C1 segment of cervical spinal cord (tissue), 14 donors: ENCODE data around the gene SERAC1.

Experiments used
- DNase-seq, 14 donors: peaks; one replicate each; lab custom pipeline; 2025; lab: John Stamatoyannopoulos, UW

Gene SERAC1

DNA sequence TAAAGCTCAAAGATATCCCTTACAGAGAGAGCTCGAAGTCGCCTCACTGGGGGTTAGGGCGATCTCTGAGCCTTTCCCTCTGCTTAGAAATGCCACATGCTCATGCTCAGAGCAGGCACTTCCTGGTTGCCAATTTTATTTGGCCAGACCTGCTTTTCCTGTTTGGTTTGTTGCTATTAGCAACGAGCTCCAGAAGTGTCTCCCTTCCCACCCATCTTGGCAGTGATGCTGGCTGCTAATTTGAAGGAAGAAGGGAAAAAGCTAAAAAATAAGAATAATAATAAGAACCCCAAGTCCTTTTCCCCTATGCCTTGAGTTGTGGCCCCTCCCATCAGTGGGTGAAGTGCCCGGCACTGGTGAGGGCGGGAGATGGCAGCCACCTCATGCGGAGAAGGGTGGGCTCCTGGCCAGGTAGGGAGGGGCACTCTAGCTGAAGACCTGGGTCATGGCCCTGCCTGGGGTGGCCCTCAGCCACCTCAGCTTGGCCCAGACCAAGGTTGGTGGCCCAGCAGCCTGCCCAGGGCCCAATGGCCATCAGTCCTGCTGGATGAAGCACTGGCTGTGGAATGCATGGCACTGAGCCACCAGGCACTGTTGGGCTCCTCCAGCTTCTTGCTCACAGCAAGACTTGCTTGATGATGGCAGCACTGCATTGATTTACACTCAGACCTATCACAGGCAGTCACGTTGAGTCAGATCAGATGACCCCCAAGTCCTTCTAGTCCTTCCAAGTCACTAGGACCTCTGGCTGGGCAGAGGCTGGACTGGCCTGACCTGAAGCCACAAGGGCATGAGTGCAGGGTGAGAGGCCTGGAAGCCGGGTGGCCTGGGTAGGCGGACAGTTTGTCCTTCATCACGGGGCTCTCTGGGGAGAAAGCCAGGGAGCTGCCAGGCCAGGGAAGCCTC, 107.4 kb downstream of the SERAC1 start:
- DNase-seq = peak in 10 of 14 donors; percentile 33 to 78 (median 50)
